Activated CD8-positive, alpha-beta memory T cell treated with anti-CD3 and anti-CD28 coated beads, Interleukin-2, amount 50 U/mL, for 24 hours (primary cell): ENCODE data around the gene LBX1.

Experiments used
- DNase-seq: peaks from one replicate; pipeline ENCODE4 v3.0.0-alpha.2; 2020; ENCODE audit errors: extremely low read depth

LBX1 gene

DNA sequence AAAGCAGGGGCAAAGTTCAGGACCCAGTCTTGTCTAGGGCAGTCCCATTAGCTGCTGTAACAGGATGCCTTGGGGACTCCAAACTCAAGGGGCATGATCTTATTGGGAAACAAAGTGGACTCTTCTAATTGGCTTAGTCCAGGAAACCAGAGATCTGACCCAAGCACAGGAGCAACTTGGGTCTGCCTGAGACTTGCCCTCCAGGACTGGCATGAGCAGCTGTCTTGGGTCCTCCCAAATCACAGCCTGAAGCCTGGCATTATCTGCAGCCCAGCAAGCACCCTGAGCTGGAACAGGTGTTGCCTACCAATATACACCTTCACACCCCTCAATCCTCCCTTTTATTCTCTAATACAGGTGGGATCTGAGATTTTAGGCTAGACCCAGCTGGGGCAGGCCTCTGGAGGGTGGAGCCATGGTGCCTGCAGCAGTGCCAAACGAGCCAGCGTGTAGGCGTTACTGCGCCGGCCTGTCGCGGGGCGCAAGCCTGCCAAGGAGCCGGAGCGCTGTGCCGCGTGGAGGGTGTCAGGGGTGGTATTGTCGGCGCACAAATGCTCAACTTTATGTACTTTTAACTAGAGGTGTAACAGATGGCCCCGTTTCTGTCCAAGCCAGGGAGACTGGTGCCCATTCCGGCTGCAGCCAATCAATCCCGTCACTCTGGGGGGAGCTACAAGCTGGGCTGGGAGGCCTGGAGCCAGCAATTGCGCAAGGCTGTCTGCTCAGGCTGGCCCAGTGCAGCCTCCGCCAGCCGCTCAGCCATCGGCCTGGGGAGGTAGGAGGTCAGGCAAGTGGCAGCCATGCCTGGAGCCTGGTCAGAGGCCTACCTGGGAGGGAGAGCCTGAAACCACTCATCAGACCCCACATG is 12.8 kb upstream of the LBX1 start:
- DNase-seq, result no peak

DNA sequence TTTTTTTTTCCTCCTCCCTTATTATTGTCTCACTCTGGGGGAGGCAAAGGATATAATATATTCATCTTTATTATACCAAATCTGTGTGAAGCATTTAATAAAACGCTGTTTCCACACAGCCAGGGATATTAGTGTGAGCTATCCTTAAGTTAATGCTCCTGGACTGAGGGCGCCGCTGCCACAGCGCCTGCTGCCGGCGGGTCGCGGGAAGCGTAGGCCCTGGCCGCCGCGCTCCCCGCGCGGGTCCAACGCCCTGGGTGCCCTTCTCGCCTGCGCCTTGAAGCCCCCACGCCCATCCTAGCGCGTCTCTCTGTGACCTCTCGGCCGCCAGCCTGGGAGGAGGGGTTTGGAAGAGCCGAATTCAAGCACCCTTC is 9.5 kb upstream of the LBX1 start:
- DNase-seq, result no peak

DNA sequence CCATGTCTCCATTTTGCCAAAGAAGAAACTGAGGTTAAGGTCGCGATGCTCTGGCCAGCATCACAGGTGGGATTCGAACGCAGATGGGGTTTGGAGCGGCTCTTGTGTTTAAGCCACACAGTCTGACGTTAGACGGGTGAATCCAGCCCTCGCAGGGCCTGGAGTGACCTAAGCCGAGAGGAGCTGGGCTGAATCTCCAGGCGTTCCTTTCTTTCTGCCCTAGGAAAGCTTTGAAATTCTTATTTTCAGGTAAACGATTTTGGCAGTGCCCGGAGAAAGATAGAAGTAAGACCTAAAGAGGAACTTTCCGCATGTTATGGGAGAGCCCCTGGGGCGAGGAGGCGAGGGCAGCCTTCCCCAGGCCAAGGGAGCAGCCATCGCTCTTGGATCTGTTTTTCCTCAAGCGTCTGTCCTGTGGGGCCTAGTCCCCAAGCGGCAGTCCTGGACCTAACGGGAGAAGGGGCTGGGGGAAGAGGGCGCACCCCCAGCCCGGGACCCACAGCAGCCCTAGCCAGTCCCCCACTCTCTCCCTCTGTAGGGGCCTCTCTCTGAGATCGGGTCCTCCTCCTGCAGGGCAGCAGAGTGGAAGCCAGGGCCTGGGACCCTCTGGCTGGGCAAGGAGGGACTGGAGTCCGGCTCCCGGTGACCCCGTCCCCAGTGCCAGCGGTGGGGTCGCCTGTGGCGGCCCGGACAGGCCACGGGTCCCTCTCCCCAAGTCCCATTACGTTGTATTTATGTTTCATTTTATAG is 8.9 kb upstream of the LBX1 start:
- DNase-seq, result no peak

DNA sequence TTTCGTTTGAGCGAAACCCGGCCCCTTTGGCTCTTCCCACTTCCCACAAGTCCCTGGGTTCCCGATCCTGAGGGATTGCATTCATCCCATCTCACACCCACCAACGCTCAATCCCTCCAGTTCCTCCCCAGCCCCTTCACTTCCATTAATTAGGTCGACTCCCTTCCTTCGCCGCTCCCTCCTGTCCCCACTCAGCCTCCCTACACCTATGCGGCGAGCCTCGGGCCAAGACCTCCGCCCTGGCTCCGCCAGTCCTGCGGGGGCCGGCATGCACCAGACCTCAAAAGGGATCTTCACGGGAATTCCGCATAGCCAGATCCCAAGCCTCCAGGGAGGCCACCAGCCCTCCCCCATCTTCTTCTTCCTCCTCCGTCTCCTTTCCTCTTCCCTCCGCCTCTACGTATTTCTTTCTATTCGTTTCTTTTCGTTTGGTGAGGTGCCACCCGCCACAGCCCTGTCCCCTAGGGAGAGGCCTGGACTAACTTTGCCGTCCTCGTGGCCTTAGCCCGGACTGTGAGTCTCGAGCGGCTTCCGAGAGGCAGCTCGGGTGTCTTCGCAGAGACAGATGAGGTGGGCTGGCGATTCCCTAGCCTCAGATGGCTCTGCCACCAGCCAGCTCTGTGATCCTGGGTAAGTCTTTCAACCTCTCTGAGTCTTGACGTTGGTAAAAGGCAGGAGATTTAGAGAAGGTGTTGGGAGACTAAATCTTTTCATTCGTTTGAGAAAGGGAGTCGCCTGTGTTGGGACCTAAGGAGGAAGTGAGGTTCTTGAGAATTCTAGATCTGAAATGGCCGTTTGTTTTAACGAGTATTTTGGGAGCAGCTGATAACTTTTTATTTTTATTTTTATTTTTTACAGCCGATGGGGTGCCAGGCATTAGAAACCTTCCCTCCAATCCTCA is 8.1 kb upstream of the LBX1 start:
- no peak for DNase-seq

DNA sequence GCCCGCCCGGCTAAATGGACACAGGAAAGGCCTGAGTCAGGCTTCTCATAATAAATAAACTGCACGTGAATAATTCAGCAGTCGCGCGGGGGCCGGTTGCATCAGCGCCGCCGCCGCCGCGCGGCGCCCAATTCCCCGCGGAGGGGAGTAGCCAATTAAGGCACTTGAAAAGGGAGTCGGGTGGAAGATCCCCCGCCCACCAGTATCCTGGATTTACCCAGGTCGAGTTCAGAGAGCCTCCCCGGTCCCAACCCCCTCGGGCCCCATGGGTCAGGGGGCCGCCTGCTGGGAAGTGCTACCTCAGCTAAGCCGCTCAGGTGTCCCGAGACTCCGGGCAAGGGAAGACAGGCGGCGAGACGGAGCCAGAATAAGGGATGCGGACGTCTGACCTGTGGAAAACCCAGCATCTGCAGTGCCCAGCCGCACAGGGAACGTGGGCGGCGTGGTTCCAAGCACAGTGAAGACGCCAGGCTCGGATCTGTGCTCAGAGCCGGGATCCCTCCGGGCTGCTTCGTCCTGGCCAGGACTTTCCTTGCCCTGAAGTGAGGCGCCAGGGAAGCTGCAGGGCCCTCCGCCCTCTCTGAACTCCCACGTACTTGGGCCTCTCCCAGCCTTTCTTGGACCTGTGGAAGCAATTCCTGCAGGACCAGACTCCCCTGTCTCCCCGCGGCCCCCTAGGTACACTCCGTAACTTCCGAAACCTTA is 7.3 kb upstream of the LBX1 start:
- no peak for DNase-seq

DNA sequence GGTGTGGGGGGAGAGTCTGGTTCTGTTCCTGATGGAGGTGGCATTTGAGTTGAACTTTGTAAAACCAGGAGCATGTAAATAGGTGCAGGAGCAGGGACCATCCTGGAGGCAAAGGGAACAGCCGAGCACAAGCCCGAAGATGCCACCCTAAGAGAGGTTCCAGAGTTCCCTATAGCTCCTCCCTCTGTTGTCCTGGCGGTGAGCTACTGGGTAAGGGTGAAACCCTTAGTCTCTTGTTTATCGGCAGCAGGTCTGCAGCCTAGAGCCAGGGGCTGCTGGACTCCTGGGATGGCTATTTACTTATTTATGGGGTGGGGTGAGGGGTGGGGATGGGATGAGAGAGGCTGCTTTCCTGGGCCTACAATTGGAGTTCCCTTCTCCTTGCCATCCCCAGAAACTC is 6.5 kb upstream of the LBX1 start:
- DNase-seq, result no peak

DNA sequence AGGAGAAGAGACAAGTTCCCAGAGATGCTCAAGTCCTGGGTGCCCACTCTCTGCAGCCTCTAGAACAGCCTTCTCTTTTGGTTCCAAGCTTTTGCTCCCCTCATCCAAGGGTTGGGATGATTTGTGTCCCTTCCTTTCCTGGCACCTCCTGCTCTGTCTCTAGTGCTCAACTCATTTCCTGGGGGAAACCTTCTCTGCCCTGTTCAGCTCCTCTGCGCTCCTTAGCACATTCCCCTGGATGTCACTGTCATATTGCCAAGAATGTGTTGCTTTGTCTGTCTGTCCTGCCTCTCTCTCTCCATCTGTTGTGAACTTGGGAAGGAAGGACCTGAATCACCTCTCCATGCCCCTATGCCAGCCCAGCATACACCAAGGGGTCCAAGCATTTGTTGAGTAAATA is 5.1 kb upstream of the LBX1 start:
- DNase-seq, result no peak

DNA sequence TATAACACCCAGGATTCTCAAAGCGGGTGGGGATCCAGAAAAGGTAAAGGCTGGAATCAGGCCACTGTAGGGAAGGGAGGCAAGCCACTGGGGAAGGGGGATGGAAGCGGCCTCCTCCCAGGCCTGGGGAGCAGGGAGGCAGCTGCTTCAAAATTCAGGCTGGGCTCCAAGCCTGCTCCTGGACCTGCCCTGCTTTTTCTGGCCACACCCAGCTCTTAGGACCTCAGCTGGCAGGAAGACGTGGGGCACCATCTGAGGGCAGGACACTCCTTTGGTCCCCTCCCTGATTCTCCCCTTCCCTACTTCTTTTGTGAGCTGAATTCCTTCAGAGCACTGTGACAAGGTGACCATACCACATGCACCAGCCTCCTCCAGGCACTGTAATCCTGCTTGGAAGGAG is 4.6 kb upstream of the LBX1 start:
- DNase-seq, result no peak

DNA sequence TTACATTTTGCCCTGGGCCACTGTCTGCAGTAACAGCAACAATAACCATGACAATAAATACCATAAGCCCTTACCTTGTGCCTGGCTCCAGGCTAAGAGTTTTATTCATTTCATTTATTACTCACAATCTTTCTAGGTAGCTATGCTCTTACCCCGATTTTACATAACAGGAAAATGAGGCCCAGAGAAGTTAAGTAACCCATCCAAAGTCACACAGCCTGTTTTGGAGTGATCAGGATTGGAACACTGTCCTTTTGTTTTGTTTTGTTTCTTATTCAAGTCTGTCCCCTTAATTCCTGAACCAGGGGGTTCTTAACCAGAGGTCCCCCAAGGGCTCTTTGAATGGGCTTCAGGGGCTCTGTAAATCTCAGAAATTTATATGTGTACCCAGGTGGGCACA is 4.2 kb upstream of the LBX1 start:
- no peak for DNase-seq

DNA sequence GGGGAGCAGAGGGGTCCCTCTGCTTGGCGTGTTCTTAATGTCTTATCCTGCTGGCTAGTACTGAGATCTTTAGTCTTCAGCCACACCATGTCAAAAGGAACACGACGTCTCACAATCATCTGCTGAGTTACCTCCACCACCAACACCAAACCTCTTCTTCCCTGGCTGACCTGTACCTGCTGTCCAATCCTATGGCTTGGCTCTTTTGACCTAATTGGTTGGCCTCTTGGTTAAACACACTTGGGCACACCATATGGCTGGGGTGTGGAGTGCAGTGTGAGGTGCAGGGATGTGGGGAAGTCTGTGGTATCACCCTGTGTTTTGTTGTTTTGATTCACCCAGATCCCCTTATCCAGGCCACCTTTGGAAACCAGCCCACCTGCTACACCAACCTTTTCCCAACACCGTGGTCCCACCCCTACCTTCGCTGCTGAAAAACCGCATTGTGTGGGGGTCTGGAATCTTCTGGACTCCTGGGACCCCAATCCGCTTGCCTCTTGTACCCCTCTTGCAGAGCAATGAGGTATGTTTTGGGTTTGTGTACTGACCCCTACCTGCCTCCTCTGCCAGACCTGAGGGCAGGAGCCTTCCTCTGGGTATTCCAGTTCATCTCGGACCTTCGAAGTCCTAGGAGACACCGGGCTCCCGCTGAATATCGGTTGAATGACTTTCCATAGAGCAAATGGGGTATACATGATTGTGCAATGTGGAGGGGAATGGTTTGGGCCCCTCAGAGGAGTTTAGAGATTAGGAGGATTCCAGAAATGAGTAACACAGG is 2.8 kb upstream of the LBX1 start:
- DNase-seq, result no peak

DNA sequence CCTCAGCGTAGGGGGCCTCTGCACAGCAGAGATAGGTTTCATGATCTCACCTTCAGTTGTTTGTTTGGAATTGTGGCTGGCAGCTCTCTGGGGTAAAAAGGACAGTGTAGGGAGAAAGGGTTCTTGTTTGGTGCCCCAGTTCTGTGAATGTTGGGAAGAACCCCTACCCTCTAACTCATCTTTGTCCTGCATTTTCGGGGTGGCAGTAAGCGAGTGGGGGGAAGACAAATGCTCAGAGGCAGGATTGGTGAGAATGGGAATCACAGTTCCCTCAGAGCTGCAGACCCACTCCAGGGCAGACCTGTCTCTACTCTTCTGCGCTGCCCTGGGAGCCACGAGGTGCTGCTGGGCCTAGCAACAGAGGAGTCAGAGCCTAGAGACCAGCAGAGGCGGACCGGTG is 1.8 kb upstream of the LBX1 start:
- no peak for DNase-seq

DNA sequence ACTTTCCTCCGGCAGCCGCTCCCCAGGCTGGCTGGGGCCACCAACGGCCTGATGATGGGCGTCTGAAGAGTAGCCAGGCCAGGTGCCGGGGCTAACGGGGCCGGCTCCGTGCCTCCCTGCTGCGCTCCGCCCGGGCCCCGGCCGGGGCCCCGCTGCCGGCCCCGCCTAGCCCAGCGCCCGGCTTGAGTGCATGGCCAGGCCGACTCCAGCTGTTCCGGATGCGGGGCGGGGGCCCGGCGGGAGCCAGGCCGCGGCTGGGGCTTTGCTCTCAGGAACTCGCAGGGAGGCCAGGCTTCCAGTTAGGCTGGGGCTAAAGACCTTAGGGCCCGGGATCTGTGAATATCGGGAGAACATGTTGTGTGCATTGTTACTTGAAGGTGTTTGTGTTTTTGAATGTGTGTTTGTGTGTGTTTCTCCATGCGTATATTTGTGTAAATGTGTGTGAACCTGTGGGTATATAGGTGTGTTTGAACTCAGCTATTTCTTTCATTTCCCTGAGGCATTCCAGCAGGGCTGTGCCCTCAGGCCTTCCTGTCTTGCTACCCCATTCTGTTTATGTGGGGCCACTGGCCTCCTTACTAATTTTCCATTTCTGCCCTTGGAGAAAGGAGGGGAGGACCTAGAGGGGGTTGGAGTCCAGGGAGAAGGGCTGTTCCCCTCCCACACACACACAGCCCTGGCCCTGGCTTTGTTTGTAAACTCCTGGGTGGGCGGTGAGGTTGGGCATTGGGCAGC is 1.1 kb upstream of the LBX1 start:
- no peak for DNase-seq

DNA sequence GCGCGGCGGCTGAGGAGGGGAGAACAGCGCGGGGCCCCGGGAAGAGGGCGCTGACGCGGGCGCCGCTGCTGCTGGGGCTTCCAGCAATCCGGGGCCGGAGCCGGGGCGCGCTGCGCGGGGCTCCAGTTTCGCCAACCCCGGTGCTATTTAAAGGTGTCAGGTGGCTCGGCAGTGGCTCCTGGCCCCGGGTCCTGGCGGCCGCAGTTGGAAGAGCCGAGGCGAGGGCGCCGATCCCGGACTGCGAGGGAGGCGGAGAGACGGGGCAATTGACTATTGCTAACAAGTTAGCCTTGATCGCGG is 347 bp downstream of the LBX1 start:
- DNase-seq, result no peak

DNA sequence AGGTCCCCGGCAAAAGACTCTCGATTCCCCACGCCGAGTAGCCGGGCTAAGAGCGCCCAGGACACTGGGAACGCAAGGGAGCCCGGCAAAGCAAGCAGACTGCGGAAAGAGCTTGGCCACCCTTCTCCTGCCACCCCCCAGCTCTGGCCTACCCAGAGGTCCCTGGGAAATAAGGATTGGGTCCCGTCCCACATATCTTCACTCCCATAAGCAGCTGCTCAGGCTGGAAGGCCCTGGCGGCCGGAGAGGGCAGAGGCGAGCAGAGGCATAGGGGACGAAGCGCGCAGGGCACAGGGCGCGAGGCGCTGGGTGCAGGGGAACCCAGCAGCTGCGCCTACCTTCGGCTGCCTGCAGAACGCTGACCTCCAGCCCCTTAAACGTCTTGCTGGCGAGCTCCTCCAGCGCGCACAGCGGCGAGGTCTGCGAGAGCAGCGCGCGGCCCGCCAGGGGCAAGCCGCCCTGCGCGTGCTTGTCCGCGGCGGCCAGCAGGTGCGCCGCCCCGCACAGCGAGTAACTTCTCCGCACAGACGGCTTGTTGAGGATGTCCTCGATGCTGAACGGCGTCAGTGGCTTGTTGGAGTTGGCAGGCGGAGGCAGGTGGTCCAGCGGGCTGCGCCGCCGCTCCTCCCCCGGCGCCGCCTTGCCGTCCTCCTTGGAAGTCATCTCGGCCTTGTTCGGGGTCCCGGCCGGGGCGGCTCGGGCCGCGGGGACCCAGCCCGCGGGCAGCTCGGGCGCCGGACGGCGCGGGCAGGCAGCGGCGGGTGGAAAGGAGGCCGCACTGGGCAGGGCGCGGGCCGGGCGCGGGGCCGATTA is 904 bp downstream of the LBX1 start:
- DNase-seq, result no peak

DNA sequence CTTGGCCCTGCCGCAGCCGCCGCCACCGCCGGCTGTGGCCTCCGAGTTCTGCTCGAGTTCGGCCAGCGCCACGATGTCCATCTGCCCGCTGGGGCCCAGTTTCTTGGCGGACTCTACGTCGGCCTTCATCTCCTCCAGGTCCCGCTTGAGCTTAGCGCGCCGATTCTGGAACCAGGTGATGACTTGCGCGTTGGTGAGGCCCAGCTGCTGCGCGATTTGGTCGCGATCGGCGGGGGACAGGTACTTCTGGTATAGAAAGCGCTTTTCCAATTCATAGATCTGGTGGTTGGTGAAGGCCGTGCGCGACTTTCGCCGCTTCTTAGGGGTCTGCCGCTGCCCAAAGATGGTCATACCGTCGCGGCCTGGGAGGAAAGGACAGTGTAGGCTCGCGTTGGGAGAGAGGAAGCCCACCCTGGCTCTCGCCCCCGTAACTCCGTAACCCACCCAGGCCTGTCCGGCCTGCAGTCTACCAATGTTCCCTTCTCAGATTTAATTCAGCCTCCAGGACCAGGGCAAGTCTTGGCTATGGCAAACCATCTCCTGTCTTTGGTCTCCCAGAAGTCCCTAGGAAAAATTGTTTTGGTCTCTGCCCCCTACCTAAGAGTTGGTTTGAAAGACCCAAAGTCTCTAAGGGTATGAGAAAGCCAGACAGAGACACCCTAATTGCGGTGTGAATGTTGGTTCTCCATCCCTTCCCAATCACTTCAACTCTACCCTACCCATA is 1.7 kb downstream of the LBX1 start:
- no peak for DNase-seq

DNA sequence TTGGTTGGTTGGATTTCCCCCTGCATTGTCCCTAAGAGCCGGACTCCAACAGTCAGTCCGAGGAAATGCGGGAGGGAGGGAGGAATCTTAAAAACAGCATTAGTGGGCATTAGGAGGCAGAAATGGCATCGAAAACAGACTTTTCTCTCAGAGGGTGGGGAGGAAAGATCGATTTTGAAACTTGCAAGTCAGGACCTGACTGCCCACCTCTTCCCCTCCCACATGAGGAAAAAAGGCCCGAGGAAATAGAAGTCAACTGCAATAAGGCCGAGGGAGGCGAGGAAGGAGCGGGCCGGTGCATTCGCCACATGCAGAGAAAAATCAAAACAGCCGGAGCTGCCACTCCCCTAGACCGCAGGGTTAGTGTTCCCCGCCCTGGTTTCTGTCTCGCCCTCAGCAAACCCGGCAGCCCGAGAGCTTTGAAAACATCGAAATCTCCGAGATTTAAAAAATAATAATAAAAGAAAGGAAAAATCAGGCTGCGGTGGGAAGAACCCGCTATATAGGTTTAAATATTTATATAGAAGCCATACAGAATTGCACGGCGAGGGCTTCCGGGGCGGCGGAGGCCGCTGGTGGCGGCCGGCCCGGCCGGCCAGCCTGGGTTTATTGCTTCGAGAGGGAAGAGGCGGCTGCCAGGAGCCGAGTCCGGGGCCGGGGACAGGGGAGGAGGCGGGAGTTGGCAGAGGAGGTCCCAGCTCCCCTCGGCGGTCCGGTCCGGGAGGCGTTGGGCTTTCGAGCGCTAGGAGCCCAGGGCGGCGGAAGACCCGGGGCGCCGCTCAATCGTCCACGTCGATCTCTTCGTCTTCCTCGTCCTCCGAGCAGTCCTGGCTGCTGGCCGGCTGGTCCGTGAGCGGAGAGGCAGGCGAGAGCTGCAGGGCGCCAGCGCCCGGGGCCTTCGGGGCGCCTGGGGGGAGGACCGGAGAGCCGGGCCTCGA is 2.5 kb downstream of the LBX1 start:
- no peak for DNase-seq

DNA sequence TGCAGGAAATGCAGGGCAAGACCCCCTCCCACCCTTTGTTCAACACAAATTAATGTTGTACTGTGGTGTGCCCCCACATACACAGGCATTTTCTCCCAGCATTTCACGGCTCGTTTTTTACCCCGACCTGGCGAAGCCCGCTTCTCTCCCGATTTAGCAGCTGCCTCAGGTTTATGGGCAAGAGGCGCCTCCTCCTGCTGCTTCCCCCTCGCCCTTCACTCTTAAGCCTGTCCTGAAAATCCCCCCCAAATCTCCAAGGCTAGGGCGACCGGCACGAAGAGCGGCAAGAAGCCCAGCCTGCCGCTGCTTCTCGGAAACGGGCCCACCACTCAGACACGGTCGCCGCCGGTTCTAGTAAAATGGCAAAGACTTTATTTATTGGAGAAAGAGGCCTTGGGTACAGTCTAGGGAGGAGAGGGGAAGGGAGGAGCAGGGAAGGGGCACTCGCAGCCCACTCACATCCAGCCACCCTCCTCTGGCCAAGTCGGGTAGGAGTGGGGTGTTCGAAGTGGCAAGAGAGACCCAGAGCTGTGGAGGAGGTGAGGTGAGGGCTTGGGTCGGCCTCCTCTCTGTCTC is 3.3 kb downstream of the LBX1 start:
- DNase-seq, result no peak
